ENCODE results near the gene NECTIN3. TPM values are rescaled to one million over a fixed set of nuclear protein-coding genes. Genes with fewer than 3 reads are reported as not detected.

NECTIN3 gene
- total RNA-seq, 1 donor from 2014 or later: 4.6 TPM

GRCh38 chr3:111227216-111227615 is 155.6 kb downstream of the NECTIN3 start:
- peaks cover 2% of the 10 kb centered on the region for H3K36me3 Mint-ChIP-seq (ENCODE audit: low read depth)
- intact Hi-C loops (cut with micrococcal nuclease): no loop called here

GRCh38 chr3:111229301-111229700 is 157.7 kb downstream of the NECTIN3 start:
- Mint-ChIP-seq H3K27me3 (ENCODE audit: insufficient read depth) (peaks cover 4% of the 10 kb centered on the region), H3K36me3 (ENCODE audit: low read depth) (peaks cover 2% of the 10 kb centered on the region), H3K9me3 (peaks cover 37% of the 10 kb centered on the region)

More at GRCh38 chr3:111227216-111227615, 155.6 kb downstream of the NECTIN3 start:
- DNase-seq (ENCODE audit: low spot score): no peak
- Mint-ChIP-seq H3K4me3 (no peak overlapping the region), H3K27ac (no peak overlapping the region), H3K27me3 (ENCODE audit: insufficient read depth) (peaks cover 4% of the 10 kb centered on the region), H3K4me1 (ENCODE audit: low read depth) (peaks cover 14% of the 10 kb centered on the region), H3K9me3 (peaks cover 37% of the 10 kb centered on the region)

GRCh38 chr3:111236836-111237713 is 165.5 kb downstream of the NECTIN3 start:
- Mint-ChIP-seq H3K36me3 (ENCODE audit: low read depth) (peaks cover 3% of the 10 kb centered on the region), H3K9me3 (peaks cover 14% of the 10 kb centered on the region), H3K4me1 (ENCODE audit: low read depth) (peaks cover 52% of the 10 kb centered on the region), H3K4me3 (no peak overlapping the region), H3K27me3 (ENCODE audit: insufficient read depth) (no peaks in the 10 kb centered on the region), H3K27ac (no peak overlapping the region)
- intact Hi-C loops (cut with micrococcal nuclease): loop anchor here (5.0 kb wide), 2 partner anchors 365 to 740 kb away; partner anchors contain the start of gene ABHD10
- DNase-seq (ENCODE audit: low spot score): no peak

More at GRCh38 chr3:111229301-111229700, 157.7 kb downstream of the NECTIN3 start:
- H3K4me1 Mint-ChIP-seq (ENCODE audit: low read depth): peaks cover 21% of the 10 kb centered on the region
- H3K4me3 Mint-ChIP-seq: no peak overlapping the region
- DNase-seq (ENCODE audit: low spot score): no peak
- no peak overlapping the region for H3K27ac Mint-ChIP-seq
- intact Hi-C loops (cut with micrococcal nuclease): no loop called here

GRCh38 chr3:111237946-111238345 is 166.3 kb downstream of the NECTIN3 start:
- no peak for DNase-seq (ENCODE audit: low spot score)
- Mint-ChIP-seq H3K27me3 (ENCODE audit: insufficient read depth) (no peaks in the 10 kb centered on the region), H3K4me3 (no peak overlapping the region), H3K27ac (no peak overlapping the region), H3K9me3 (peaks cover 20% of the 10 kb centered on the region), H3K36me3 (ENCODE audit: low read depth) (peaks cover 3% of the 10 kb centered on the region), H3K4me1 (ENCODE audit: low read depth) (peaks cover 52% of the 10 kb centered on the region)
- intact Hi-C loops (cut with micrococcal nuclease): loop anchor here (1.0 to 5.0 kb wide), 6 partner anchors 99 to 1431 kb away; partner anchors contain the start of genes ABHD10 and NECTIN3

- H3K9me3 Mint-ChIP-seq: peaks cover 25% of the 10 kb centered on the region
- peaks cover 49% of the 10 kb centered on the region for H3K4me1 Mint-ChIP-seq (ENCODE audit: low read depth)
- H3K27ac Mint-ChIP-seq: peak overlapping the region; percentile 76
- no peaks in the 10 kb centered on the region for H3K27me3 Mint-ChIP-seq (ENCODE audit: insufficient read depth)
- intact Hi-C loops (cut with micrococcal nuclease): loop anchor here (1.0 to 5.0 kb wide), 9 partner anchors 21 to 1432 kb away; partner anchors contain the start of genes ABHD10, CD96 and NECTIN3
- peak; percentile 48 for DNase-seq (ENCODE audit: low spot score)
- peak overlapping the region; percentile 69 for H3K4me3 Mint-ChIP-seq
- H3K36me3 Mint-ChIP-seq (ENCODE audit: low read depth): peaks cover 3% of the 10 kb centered on the region
Observed at GRCh38 chr3:111238885-111239284, 167.3 kb downstream of the NECTIN3 start.

- peaks cover 3% of the 10 kb centered on the region for H3K36me3 Mint-ChIP-seq (ENCODE audit: low read depth)
- DNase-seq (ENCODE audit: low spot score): no peak
- H3K4me1 Mint-ChIP-seq (ENCODE audit: low read depth): peaks cover 37% of the 10 kb centered on the region
- H3K4me3 Mint-ChIP-seq: no peak overlapping the region
- intact Hi-C loops (cut with micrococcal nuclease): no loop called here
- H3K9me3 Mint-ChIP-seq: peaks cover 32% of the 10 kb centered on the region
- H3K27ac Mint-ChIP-seq: no peak overlapping the region
- H3K27me3 Mint-ChIP-seq (ENCODE audit: insufficient read depth): no peaks in the 10 kb centered on the region
Observed at GRCh38 chr3:111241960-111242359, 170.3 kb downstream of the NECTIN3 start.

Data from activated T-helper 1 cell treated with anti-CD3 and anti-CD28 coated beads, Interleukin-12 subunit alpha, Interleukin-12 subunit beta, Interleukin-2, Interleukin-4 antibody, amounts not matched to agents 30 ng/mL and 10 ng/mL and 1 ng/mL, durations not matched to agents 14 hours and 24 hours and 36 hours (primary cell).